ACC112 (cell line): ENCODE data around the gene PLLP.

Source experiments
- H2AFZ ChIP-seq: fragments of 200-600 bp; sonication (generic); one replicate; pipeline ENCODE4 v1.6.0; 2017; ENCODE audit warnings: antibody characterized with exemption, low read length; ENCODE audit not compliant: unreplicated experiment
- H3K27ac ChIP-seq: fragments of 200-600 bp; sonication (generic); 2 replicates; pipeline ENCODE4 v1.5.1; 2014; ENCODE audit warnings: low read depth, mild to moderate bottlenecking, antibody characterized with exemption, low read length, moderate library complexity
- H3K27me3 ChIP-seq: fragments of 200-600 bp; sonication (generic); 2 replicates; pipeline ENCODE4 v1.6.1; 2014; ENCODE audit warnings: mild to moderate bottlenecking, antibody characterized with exemption, low read length, moderate library complexity, mixed read lengths; ENCODE audit not compliant: insufficient read depth
- H3K36me3 ChIP-seq: fragments of 200-600 bp; sonication (generic); 2 replicates; pipeline ENCODE4 v1.6.1; 2016; ENCODE audit warnings: mild to moderate bottlenecking, antibody characterized with exemption, low read length, moderate library complexity, mixed read lengths; ENCODE audit not compliant: insufficient read depth
- H3K4me1 ChIP-seq: fragments of 200-600 bp; sonication (generic); one replicate; pipeline ENCODE4 v1.6.1; 2016; ENCODE audit warnings: low read length, mixed read lengths; ENCODE audit not compliant: insufficient read depth, unreplicated experiment, control insufficient read depth
- H3K4me3 ChIP-seq: fragments of 200-600 bp; sonication (generic); 2 replicates; pipeline ENCODE4 v1.5.1; 2014; ENCODE audit warnings: mild to moderate bottlenecking, low read depth, low read length
- H3K79me2 ChIP-seq: fragments of 200-600 bp; sonication (generic); one replicate; pipeline ENCODE4 v1.6.0; 2016; ENCODE audit warnings: low read length; ENCODE audit not compliant: control insufficient read depth, unreplicated experiment, insufficient read depth

PLLP gene

GRCh38 chr16:57301126-57301817 is 16.8 kb upstream of the PLLP start:
- no peak overlapping the region for H3K27ac ChIP-seq
- H3K27me3 ChIP-seq = no peaks in the 10 kb centered on the region
- H3K4me3 ChIP-seq = no peak overlapping the region
- H3K4me1 ChIP-seq = peaks cover 12% of the 10 kb centered on the region
- no peak overlapping the region for H2AFZ ChIP-seq
- no peaks in the 10 kb centered on the region for H3K79me2 ChIP-seq
- no peaks in the 10 kb centered on the region for H3K36me3 ChIP-seq

- H3K27ac ChIP-seq = peak overlapping the region; percentile 78
Observed at GRCh38 chr16:57300387-57301125, 16.1 kb upstream of the PLLP start.

GRCh38 chr16:57299719-57300386 is 15.4 kb upstream of the PLLP start:
- peak overlapping the region; percentile 76 for H2AFZ ChIP-seq
- H3K36me3 ChIP-seq = no peaks in the 10 kb centered on the region
- peak overlapping the region; percentile 80 for H3K4me3 ChIP-seq
- H3K27me3 ChIP-seq = no peaks in the 10 kb centered on the region
- no peaks in the 10 kb centered on the region for H3K79me2 ChIP-seq
- peaks cover 12% of the 10 kb centered on the region for H3K4me1 ChIP-seq
- peak overlapping the region; percentile 78 for H3K27ac ChIP-seq

More at GRCh38 chr16:57300387-57301125, 16.1 kb upstream of the PLLP start:
- H3K79me2 ChIP-seq = no peaks in the 10 kb centered on the region
- H3K27me3 ChIP-seq = no peaks in the 10 kb centered on the region
- no peaks in the 10 kb centered on the region for H3K36me3 ChIP-seq
- no peak overlapping the region for H2AFZ ChIP-seq
- peak overlapping the region; percentile 80 for H3K4me3 ChIP-seq
- H3K4me1 ChIP-seq = peaks cover 12% of the 10 kb centered on the region

GRCh38 chr16:57299009-57299718 is 14.7 kb upstream of the PLLP start:
- H3K36me3 ChIP-seq = no peaks in the 10 kb centered on the region
- H3K27ac ChIP-seq = peak overlapping the region; percentile 37
- H3K27me3 ChIP-seq = no peaks in the 10 kb centered on the region
- H2AFZ ChIP-seq = peak overlapping the region; percentile 76
- H3K79me2 ChIP-seq = no peaks in the 10 kb centered on the region
- H3K4me1 ChIP-seq = peaks cover 7% of the 10 kb centered on the region
- H3K4me3 ChIP-seq = peak overlapping the region; percentile 80

- H3K4me1 ChIP-seq = no peaks in the 10 kb centered on the region
- no peaks in the 10 kb centered on the region for H3K79me2 ChIP-seq
- no peak overlapping the region for H2AFZ ChIP-seq
- no peak overlapping the region for H3K4me3 ChIP-seq
- H3K36me3 ChIP-seq = no peaks in the 10 kb centered on the region
- no peak overlapping the region for H3K27ac ChIP-seq
- H3K27me3 ChIP-seq = no peaks in the 10 kb centered on the region
Observed at GRCh38 chr16:57297856-57298255, 13.4 kb upstream of the PLLP start.

- H3K27ac ChIP-seq = no peak overlapping the region
- H3K4me1 ChIP-seq = no peaks in the 10 kb centered on the region
- H3K27me3 ChIP-seq = peaks cover 11% of the 10 kb centered on the region
- no peaks in the 10 kb centered on the region for H3K36me3 ChIP-seq
- H2AFZ ChIP-seq = no peak overlapping the region
- H3K4me3 ChIP-seq = no peak overlapping the region
- H3K79me2 ChIP-seq = no peaks in the 10 kb centered on the region
Observed at GRCh38 chr16:57289391-57290257, 5.2 kb upstream of the PLLP start.

GRCh38 chr16:57285379-57285778 is 907 bp upstream of the PLLP start:
- Histone ChIP-seq H3K4me3 (no peak overlapping the region), H3K36me3 (no peaks in the 10 kb centered on the region), H3K27me3 (peaks cover 40% of the 10 kb centered on the region), H3K4me1 (no peaks in the 10 kb centered on the region), H3K27ac (no peak overlapping the region), H3K79me2 (no peaks in the 10 kb centered on the region), H2AFZ (no peak overlapping the region)

- Histone ChIP-seq H3K27me3 (peaks cover 40% of the 10 kb centered on the region), H3K4me3 (peak overlapping the region; percentile 69), H3K79me2 (no peaks in the 10 kb centered on the region), H3K27ac (no peak overlapping the region), H3K36me3 (no peaks in the 10 kb centered on the region), H3K4me1 (no peaks in the 10 kb centered on the region), H2AFZ (peak overlapping the region; percentile 6)
Observed at GRCh38 chr16:57284952-57285363, 486 bp upstream of the PLLP start.

- H3K36me3 ChIP-seq = no peaks in the 10 kb centered on the region
- H3K4me1 ChIP-seq = no peaks in the 10 kb centered on the region
- H3K27ac ChIP-seq = no peak overlapping the region
- H3K27me3 ChIP-seq = peaks cover 40% of the 10 kb centered on the region
- H3K79me2 ChIP-seq = no peaks in the 10 kb centered on the region
- no peak overlapping the region for H2AFZ ChIP-seq
- peak overlapping the region; percentile 69; the same call in 1 of the 2 replicates for H3K4me3 ChIP-seq
Observed at GRCh38 chr16:57283959-57284208, 588 bp downstream of the PLLP start.
